GM13976 (cell line): ENCODE measurements around the gene KRT38.

Experiments
- DNase-seq: peaks from one replicate; pipeline ENCODE4 v3.0.0; 2012; ENCODE audit warnings: low spot score
- in situ Hi-C: fragments of 300-500 bp; cut with MboI; formaldehyde crosslinking; loops from one replicate; pipeline ENCODE4 v1.12.0; 2022; ENCODE audit warnings: low sequenced_read_pairs, mixed read lengths, inconsistent platforms; ENCODE audit not compliant: unreplicated experiment
- TF ChIP-seq, protein P1 (sequence below): IDR thresholded peaks from 2 replicates; pipeline ENCODE4 v1.5.1; 2012; ENCODE audit warnings: borderline replicate concordance, mild to moderate bottlenecking; ENCODE audit not compliant: insufficient read depth; ENCODE audit errors: extremely low read depth, missing control alignments, control extremely low read depth

The KRT38 gene

DNA sequence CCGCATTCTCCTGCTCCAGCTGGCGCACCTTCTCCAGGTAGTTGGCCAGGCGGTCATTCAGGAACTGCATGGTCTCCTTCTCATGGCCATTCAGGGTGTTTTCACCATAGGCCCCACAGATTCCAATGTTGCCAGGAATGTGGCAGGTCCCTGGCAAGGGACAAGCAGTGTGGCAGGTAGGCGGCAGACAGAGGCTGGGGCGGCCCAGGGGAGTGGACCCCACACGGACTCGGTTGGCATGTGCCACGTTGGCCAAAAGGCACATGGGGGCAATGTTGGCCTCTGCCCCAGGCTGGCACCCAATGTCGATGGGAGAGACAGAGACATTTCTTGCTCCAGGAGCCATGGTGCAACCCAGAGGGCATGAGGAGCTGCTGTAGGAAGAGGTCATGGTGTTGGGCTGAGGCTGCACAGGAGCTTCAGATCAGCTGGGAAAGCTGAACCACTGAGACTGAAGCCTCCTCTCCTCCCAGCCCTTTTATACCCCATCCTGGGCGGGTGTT, at the start of gene KRT38:
Gene KRT38, minus strand, starts transcription at position 453 of the 503 bp plus-strand sequence. Its CDS starts 62 bp downstream, at position 391.
- TF ChIP-seq, protein P1, sequence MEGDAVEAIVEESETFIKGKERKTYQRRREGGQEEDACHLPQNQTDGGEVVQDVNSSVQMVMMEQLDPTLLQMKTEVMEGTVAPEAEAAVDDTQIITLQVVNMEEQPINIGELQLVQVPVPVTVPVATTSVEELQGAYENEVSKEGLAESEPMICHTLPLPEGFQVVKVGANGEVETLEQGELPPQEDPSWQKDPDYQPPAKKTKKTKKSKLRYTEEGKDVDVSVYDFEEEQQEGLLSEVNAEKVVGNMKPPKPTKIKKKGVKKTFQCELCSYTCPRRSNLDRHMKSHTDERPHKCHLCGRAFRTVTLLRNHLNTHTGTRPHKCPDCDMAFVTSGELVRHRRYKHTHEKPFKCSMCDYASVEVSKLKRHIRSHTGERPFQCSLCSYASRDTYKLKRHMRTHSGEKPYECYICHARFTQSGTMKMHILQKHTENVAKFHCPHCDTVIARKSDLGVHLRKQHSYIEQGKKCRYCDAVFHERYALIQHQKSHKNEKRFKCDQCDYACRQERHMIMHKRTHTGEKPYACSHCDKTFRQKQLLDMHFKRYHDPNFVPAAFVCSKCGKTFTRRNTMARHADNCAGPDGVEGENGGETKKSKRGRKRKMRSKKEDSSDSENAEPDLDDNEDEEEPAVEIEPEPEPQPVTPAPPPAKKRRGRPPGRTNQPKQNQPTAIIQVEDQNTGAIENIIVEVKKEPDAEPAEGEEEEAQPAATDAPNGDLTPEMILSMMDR, result no peak
- no peak for DNase-seq
- in situ Hi-C loops, result no loop called here

DNA sequence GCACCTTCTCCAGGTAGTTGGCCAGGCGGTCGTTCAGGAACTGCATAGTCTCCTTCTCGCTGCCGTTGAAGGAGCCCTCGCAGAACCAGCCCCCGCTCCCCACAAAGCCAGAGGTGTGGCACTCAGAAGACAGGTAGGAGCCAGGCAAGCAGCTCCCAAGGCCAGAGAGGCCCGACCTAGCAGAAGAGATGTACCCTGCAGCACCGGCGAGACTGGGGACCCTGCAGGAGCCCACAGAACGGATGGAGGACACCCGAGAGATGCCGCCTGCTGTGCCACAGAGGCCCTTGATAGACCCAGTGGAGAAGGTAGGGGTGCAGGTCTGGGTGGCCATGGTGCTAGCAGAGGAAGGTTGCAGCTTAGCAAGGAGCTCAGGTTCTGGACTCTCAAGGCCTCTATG, 48.7 kb upstream of the KRT38 start, which contains the start of gene KRT36:
Gene KRT36, minus strand, starts transcription at position 380 of the 400 bp plus-strand sequence. Its CDS starts 46 bp downstream, at position 334.
- in situ Hi-C loops, result no loop called here
- no peak for DNase-seq
- TF ChIP-seq, protein P1, result no peak

DNA sequence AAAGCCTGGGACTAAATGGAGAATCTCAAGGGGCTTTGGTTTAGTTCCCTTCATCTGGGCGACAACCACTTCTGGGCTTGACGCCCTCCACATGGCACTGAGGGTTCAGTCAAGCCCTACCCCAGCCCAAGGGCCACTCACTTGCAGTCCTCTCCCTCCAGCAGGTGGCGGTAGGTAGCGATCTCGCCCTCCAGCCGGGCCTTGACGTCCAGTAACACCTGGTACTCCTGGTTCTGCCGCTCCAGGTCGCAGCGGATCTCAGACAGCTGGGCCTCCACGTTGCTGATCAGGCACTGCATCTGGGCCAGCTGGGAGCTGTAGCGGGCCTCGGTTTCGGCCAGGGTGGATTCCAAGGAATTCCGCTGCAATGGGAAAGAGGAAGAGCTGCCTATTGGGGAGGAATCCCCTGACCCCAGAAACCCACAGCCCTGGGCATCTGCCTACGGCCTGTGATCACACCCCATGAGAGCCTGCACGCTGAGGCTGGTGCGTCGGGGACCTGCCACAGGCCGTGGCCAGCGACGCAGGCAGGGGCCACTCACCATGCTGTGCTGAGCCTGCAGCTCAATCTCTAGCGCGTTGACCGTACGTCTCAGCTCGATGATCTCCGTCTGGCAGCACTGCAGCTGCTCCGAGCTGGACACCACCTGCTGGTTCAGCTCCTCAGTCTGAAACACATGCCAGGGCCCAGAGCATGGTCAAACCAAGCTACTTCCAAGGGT, 46.2 kb upstream of the KRT38 start:
- DNase-seq, result peak; percentile 69
- TF ChIP-seq, protein P1, result peak; percentile 44
- in situ Hi-C loops, result no loop called here

DNA sequence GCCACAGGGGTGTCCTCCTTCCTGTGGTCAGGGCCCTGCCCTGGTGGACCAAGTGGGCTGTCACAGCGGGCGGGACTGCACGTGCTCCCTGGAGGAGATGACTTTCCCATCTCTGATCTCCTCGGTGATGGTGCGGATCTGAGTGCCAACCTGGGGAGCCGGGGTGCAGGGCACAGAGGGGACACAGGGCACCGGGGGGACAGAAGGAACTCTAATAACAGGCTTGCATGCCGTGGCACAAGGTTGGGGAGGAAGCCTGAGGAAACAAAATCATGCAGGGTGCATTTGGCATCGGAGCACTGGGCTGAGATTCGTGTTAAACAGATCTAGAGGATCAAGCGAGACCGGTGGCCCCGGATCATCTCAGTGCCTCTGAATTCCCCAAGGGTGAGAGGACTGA, 45.5 kb upstream of the KRT38 start:
- DNase-seq, result no peak
- in situ Hi-C loops, result no loop called here
- TF ChIP-seq, protein P1, result no peak

DNA sequence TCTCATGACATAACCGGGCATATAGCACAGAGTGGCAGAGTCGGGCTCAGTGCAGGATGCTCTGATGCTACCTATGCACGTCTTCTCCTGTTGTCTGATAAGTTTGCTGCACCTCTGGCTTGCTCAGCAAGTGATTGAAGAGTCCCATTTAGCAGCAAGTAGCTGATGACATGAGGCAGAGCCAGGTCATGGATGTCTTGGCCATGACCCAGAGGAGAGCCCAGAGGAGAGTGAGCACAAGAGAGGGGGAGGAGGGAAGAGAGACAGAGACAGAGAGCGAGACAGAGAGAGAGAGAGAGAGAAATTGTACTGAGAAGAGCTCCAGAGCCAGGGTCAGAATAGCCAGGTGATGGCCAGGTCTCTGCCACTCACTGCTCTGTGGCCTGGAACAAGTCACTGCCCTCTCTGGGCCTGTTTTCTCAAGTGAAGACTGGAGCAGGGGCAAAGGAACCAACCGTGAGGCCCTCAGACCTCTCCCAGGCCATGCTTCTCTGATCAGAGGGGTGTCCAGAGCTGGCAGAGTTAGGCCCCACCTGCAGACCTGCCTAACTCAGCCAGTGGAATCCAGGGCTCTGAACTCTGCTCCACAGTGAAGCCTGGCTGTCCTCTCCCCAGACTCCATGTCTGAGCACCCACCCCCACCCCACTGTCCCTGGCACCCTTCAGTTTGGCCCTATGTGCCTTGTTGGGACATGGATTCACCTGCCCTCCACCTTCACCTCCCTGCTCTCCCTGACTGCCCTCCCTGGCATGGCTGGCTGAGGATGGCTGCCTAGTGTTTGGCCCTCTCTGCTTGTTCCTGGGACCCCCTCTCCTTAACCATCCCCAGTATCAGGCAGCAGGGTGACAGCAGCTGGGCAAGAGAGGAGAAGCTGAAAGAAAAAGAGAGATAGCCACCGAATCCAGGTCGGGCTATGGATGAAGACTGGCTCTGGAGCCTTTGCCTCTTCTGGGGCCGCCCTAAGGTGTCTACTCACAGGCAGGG, 44.4 kb upstream of the KRT38 start:
- TF ChIP-seq, protein P1, result no peak
- DNase-seq, result no peak
- in situ Hi-C loops, result no loop called here
